HT1080 (cell line): ENCODE results near the gene RUNX2. TPM values are rescaled to one million over a fixed set of nuclear protein-coding genes. Genes with fewer than 3 reads are reported as not detected.

Experiments used
- DNase-seq: peaks from one replicate; pipeline ENCODE4 v3.0.0-alpha.2; 2015; ENCODE audit warnings: low read depth
- total RNA-seq: library from RNA; depleted of rRNA; stranded (reverse); fragments of >200 nt; shearing (Covaris generic); gene quantifications from 2 replicates; pipeline ENCODE4 v1.2.3, GENCODE V29; 2014

The RUNX2 gene
- total RNA-seq, 1 experiment from 2014 or later: 4.1 TPM

GRCh38 chr6:45509426-45509825, 181.3 kb downstream of the RUNX2 start:
- DNase-seq: no peak

DNA sequence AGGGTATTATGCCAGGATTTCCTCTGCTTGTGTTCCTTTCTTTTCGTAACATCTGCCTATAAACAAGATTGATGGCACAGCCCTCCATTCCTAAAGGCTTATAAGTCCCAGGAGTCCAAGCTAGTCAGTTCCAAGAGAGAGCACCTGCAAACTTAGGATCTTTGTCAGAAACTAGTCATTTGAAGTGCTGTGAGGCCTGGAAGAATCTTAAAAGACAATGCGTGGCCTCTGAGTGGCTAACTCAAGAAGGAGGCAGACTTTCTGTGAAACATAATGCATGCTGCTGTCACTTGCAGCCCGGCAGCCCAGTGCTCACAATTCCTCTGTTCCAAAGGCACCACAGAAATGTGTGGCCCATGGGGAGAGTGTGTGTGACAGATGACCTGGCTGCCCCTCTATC, 184.6 kb downstream of the RUNX2 start:
- DNase-seq: no peak

GRCh38 chr6:45513213-45513618, 185.1 kb downstream of the RUNX2 start:
- no peak for DNase-seq

GRCh38 chr6:45513843-45514242, 185.7 kb downstream of the RUNX2 start:
- DNase-seq: no peak

- DNase-seq: peak; percentile 65
Measured at GRCh38 chr6:45514454-45515230, 186.5 kb downstream of the RUNX2 start.

GRCh38 chr6:45518013-45518720, 190.0 kb downstream of the RUNX2 start:
- no peak for DNase-seq

DNA sequence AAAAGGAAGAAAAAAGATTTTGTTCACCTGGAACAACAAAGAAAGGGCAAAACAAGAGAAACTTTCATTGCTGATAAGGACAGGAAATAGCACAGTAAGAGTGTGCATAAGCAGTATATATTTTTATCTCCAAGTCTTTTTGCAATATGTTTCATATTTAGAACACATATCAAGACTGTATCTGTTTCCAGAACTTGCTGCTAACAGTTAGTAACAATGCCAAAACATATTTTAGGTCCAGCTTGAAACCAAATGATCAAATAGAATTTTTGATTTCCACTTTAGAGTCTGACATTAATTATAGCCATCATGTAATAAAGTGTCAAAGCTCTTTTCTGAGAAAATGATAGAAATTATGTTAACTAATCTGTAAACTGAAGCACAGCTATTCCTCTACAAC, 193.1 kb downstream of the RUNX2 start:
- no peak for DNase-seq

DNA sequence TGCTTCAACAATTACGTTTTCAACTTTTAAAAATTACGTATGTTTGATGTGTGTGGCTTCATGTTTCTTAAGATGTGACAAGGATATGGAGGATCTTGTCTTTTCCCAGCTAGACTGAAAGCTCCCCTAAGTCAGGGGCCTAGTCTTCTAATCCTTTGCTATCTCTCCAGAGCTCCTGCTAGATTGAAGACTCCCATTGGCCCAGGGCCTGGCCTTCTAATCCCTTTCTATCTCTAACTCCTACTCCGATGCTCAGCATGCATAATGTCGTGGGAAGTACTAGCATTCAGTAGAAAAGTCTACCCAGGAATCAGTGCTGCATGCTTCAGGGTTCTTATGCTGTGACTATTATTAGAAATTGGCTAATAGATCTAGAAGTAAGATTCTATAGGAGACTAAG, 194.4 kb downstream of the RUNX2 start:
- DNase-seq: no peak

DNA sequence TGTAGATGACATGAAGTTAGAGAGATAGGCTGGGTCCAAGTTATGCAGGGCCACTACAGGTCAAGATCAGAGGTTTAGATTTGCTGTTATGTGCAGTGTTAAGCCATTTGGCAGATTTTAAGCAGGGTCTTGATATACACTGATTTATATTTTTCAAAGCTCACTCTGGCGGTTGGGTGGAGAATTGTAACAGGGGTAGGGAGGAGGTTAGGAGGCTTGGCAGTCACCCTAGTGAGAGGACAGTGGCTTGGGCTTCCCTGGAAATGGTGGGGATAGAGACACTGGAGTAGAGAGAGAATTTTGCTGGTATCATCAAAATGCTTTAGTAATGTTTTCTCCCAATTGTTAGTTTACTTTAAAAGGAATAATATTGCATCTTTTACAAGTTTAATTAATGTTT, 199.1 kb downstream of the RUNX2 start:
- DNase-seq: no peak

GRCh38 chr6:45531999-45532595, 204.0 kb downstream of the RUNX2 start:
- DNase-seq: no peak

- no peak for DNase-seq
Measured at GRCh38 chr6:45532721-45533210, 204.6 kb downstream of the RUNX2 start.

DNA sequence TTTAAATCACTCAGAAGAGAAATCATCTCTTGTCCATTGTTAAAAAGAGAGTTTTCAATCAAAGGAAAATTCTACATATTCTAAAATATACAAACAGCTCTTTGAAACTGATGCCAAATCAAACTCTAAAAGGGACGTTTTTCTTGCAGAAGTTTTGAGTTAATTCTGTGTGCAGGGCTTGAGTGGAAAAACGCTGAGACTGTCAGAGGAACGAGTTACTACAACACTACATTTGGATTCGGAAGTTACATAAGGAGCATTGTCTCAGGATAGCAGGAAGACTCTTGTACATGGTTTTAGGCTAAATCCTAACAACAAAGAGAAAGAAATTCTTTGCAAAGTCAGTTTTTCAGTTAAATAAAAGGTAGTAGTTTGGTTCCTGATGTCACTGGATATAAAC, 205.3 kb downstream of the RUNX2 start:
- DNase-seq: no peak

GRCh38 chr6:45535933-45536332, 207.8 kb downstream of the RUNX2 start:
- no peak for DNase-seq

- no peak for DNase-seq
Measured at GRCh38 chr6:45537539-45537938, 209.4 kb downstream of the RUNX2 start.

GRCh38 chr6:45538641-45539547, 210.8 kb downstream of the RUNX2 start:
- no peak for DNase-seq

DNA sequence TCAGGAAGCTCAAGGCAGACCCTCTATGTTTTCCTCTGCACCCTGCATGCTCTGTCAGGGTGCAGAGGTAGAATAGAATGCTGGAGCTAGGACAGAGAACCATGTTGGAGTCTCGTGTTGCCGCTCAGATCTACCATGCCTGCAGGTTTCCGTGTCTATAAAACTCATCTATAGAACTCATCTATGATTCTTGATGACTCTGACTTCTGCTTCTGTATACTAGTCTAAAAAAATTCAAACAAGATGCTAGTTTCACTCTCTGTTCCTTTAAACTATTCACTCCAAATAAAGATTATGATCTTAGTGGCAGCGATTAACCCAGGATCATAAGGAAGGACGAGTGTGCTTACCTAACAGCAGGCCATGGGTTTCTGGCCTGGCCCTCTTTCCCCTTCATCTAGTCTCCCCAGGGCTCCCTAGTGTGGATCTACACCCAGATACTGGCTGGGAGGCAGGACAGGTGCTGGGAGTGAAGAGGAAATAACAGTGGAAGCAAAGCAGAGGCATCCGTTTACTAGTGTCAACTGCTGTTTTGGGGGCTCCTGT, 212.3 kb downstream of the RUNX2 start:
- no peak for DNase-seq

DNA sequence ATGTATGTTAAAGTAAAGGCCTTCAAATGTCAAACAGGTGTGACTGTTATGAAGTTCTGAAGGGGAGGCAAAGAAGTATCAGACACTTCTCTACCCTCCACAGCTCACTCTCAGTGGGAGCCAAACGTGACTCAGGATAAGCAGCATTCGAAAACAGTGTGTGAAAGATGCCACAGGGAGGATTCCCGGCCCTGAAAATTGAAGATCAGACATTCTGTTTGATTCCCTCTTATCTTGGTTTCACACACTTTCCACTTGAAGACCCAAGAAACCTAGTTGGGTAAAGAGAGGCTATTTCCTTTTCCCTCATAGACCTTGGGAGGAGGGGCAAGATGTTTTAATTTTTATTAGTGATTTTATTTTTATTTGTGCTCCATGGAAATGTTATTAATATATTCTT, 213.8 kb downstream of the RUNX2 start:
- DNase-seq: no peak

DNA sequence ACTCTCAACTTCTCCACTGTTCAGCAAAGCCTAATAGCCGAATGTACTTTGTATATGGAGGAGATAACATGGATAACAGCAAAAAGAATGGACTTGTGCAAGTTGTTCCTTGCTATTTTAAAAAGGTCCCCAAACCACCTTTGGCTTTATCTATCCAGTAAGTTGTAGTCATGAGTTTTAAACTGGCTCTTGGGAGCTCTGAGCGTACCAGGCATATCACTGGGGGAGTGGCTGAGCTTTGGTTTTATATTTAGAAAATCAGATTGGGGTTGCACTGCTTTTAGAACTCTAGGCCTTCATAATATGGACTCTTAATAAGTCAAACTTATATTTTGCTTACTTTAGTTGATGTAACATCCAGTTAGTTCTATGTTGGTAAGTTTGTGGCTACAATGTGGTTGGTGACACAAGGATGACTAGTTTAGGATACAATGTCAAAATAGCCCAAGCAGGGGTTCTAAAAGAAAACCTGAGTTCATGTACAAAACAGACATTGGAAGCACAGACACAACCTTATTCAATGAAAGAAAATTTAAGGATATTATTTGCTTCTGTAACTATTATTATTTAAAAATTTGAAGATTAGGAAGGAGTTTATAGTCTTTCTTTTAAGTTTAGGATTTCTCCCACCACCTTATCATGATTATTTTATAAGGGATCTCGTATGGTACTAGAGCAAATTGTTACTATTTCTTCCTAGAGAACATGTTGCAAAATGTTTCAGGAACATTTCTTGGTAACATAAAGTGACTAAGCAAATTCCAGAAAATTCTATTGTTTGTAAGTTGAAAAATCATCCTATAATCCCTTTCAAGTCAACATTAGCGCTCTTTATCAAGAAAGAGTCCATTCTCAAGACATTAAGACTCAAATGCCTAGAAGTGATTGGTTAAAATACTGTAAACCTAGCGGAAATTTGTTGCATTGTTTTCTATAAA, 215.4 kb downstream of the RUNX2 start:
- peak; percentile 84 for DNase-seq

GRCh38 chr6:45545416-45545815, 217.3 kb downstream of the RUNX2 start:
- DNase-seq: no peak
